ENCODE measurements around the gene CCDC80. TPM values are rescaled to one million over a fixed set of nuclear protein-coding genes. Genes with fewer than 3 reads are reported as not detected.

CCDC80 gene
- total and polyA plus RNA-seq, 2 of the 4 experiments (the other 2 are of a cell fraction) = 387 to 418 TPM

GRCh38 chr3:112638327-112639020 is 2.5 kb downstream of the CCDC80 start:
- 100% methylated on average over 3 of the region's 17 CpGs; no CpG with 5 or more reads in 1 of the 2 experiments for WGBS, 2 experiments (ENCODE audit: extremely low coverage in 2 of 2, insufficient read length in 1 of 2)
- no peak for TF ChIP-seq USF2 (IDR thresholded peaks at IDR 0.05; ENCODE audit: low read depth, low read length)
- no peak for TF ChIP-seq FOS (IDR thresholded peaks at IDR 0.05; ENCODE audit: low read depth, low read length)
- TF ChIP-seq CHD1 (IDR thresholded peaks at IDR 0.05; ENCODE audit: low read depth, low read length) = no peak
- TF ChIP-seq RCOR1 (IDR thresholded peaks at IDR 0.05; ENCODE audit: insufficient replicate concordance, low read length) = no peak
- no peak for TF ChIP-seq NFE2L2 (IDR thresholded peaks at IDR 0.05; ENCODE audit: low read depth, low read length)
- no peak for TF ChIP-seq MAZ (IDR thresholded peaks at IDR 0.05; ENCODE audit: borderline replicate concordance, low read depth, low read length)
- no peak for TF ChIP-seq MAFK (IDR thresholded peaks at IDR 0.05; ENCODE audit: low read depth, low read length)
- TF ChIP-seq SMC3 (IDR thresholded peaks at IDR 0.05; ENCODE audit: low read depth, low read length) = no peak
- no peak for TF ChIP-seq RAD21 (IDR thresholded peaks at IDR 0.05; ENCODE audit: low read length)
- no peak for TF ChIP-seq ELK1 (IDR thresholded peaks at IDR 0.05; ENCODE audit: borderline replicate concordance, low read depth, low read length)
- TF ChIP-seq MXI1 (IDR thresholded peaks at IDR 0.05; ENCODE audit: borderline replicate concordance, low read depth, low read length) = no peak
- no peak for TF ChIP-seq CEBPB (IDR thresholded peaks at IDR 0.05; ENCODE audit: low read depth, low read length)
- TF ChIP-seq RFX5 (IDR thresholded peaks at IDR 0.05; ENCODE audit: low read depth, low read length) = no peak
- intact Hi-C loops (cut with micrococcal nuclease) = no loop called here
- Histone ChIP-seq H2AK5ac (ENCODE audit: low read depth, low read length) (peak overlapping the region; percentile 92), H2AK9ac (replicated peaks; ENCODE audit: low read depth, low read length, poor library complexity) (no peak overlapping the region), H2BK5ac (ENCODE audit: low read depth, low read length, poor library complexity, severe bottlenecking) (peak overlapping the region; percentile 97), H4K91ac (ENCODE audit: insufficient read depth, low read depth, low read length) (peak overlapping the region; percentile 57), H3K56ac (ENCODE audit: extremely low read depth, insufficient read depth, low read length) (no peak overlapping the region), H2AFZ (replicated peaks; ENCODE audit: low read length, poor library complexity) (no peak overlapping the region), H3K27me3 (ENCODE audit: control insufficient read depth, insufficient read depth, low read length) (no peaks in the 10 kb centered on the region), H4K8ac (ENCODE audit: low read depth in 2 of 2, low read length in 2 of 2) (no peak overlapping the region; a peak in 1 of 4 replicates), H3K4me1 (ENCODE audit: control insufficient read depth, insufficient read depth, low read length) (peaks cover 31% of the 10 kb centered on the region), H3K4me3 (ENCODE audit: insufficient read depth, low read depth, low read length) (peak overlapping the region; percentile 84), H3K23ac (ENCODE audit: low read depth, low read length) (no peak overlapping the region), H3K9me1 (ENCODE audit: insufficient read depth, low read length) (peaks cover 23% of the 10 kb centered on the region), H3K27ac (ENCODE audit: insufficient read depth, low read length) (peak overlapping the region; percentile 96), H2BK120ac (ENCODE audit: low read depth, low read length) (peak overlapping the region; percentile 98), H3K4me2 (ENCODE audit: low read depth, low read length) (peak overlapping the region; percentile 97), H4K5ac (ENCODE audit: low read depth, low read length) (peak overlapping the region; percentile 19), H3K18ac (ENCODE audit: low read depth, low read length) (peak overlapping the region; percentile 16; the same call in 1 of the 2 replicates), H3K9ac (ENCODE audit: low read depth, low read length) (peak overlapping the region; percentile 85; the same call in 1 of the 2 replicates), H3K9me3 (ENCODE audit: control insufficient read depth, insufficient read depth, low read length) (no peaks in the 10 kb centered on the region), H2BK15ac (ENCODE audit: low read depth, low read length) (peak overlapping the region; percentile 90; the same call in 1 of the 3 replicates), H4K20me1 (ENCODE audit: insufficient read depth, low read length) (peaks cover 4% of the 10 kb centered on the region; the same call in 1 of the 2 replicates), H3K36me3 (ENCODE audit: control insufficient read depth, insufficient read depth, low read length) (peaks cover 10% of the 10 kb centered on the region), H3K79me1 (ENCODE audit: low read depth in 1 of 2, low read length in 2 of 2) (peaks cover 24 to 59% of the 10 kb centered on the region in 2 experiments), H3K14ac (replicated peaks; ENCODE audit: low read depth, low read length) (peak overlapping the region; percentile 85), H3K4ac (ENCODE audit: low read depth, low read length) (peak overlapping the region; percentile 97), H2BK20ac (ENCODE audit: low read depth, low read length) (0 out of 2 replicates have a peak overlapping the region, but pooled peaks have one; percentile 10)
- ChIA-PET CTCF (interaction anchor here (0.7 to 3.5 kb wide), 3 partner anchors 56 to 649 kb away, joined by 4 to 15 read pairs (median 5); no protein-coding TSS in a partner anchor), POLR2A (ENCODE audit: unreplicated experiment) (interaction anchor here (0.5 to 1.0 kb wide), 2 partner anchors 51 to 56 kb away, joined by 3 to 4 read pairs; no protein-coding TSS in a partner anchor)
- no TSS peak for BruUV-seq (replicated peaks)
- in situ Hi-C loops (cut with MboI; ENCODE audit: low sequenced_read_pairs) = loop anchor here (25.0 kb wide), 1 partner anchor 649 kb away; no protein-coding TSS in a partner anchor
- ATAC-seq (ENCODE audit: low read depth) (no peak), DNase-seq (no peak)
- dilution Hi-C loops (cut with HindIII; ENCODE audit: low sequenced_read_pairs, unreplicated experiment) = no loop called here

Measured in IMR-90 (cell line).